Osteocyte (in vitro differentiated cells): ENCODE measurements around the gene RNF151. TPM values are rescaled to one million over a fixed set of nuclear protein-coding genes. Genes with fewer than 3 reads are reported as not detected.

Experiments used
- DNase-seq: peaks from one replicate; pipeline ENCODE4 v3.0.0; 2021; ENCODE audit warnings: mixed read lengths; ENCODE audit not compliant: unreplicated experiment; ENCODE audit errors: extremely low spot score
- H3K27ac Mint-ChIP-seq: one replicate; pipeline ENCODE4 v1.8.0; 2021; ENCODE audit warnings: mild to moderate bottlenecking, mixed read lengths; ENCODE audit not compliant: unreplicated experiment
- H3K27me3 Mint-ChIP-seq: one replicate; pipeline ENCODE4 v1.8.0; 2021; ENCODE audit warnings: mixed read lengths; ENCODE audit not compliant: unreplicated experiment
- H3K36me3 Mint-ChIP-seq: one replicate; pipeline ENCODE4 v1.8.0; 2021; ENCODE audit warnings: mixed read lengths; ENCODE audit not compliant: unreplicated experiment
- H3K4me1 Mint-ChIP-seq: one replicate; pipeline ENCODE4 v1.8.0; 2021; ENCODE audit warnings: mixed read lengths; ENCODE audit not compliant: unreplicated experiment
- H3K4me3 Mint-ChIP-seq: one replicate; pipeline ENCODE4 v1.8.0; 2021; ENCODE audit warnings: mild to moderate bottlenecking, moderate library complexity, mixed read lengths; ENCODE audit not compliant: unreplicated experiment
- H3K9me3 Mint-ChIP-seq: one replicate; pipeline ENCODE4 v1.8.0; 2021; ENCODE audit warnings: mixed read lengths; ENCODE audit not compliant: unreplicated experiment
- CTCF ChIP-seq: fragments of 200-600 bp; sonication (generic); IDR thresholded peaks from 2 replicates; pipeline ENCODE4 v1.5.0; 2021; ENCODE audit warnings: antibody characterized with exemption, mild to moderate bottlenecking, moderate library complexity
- total RNA-seq: library from RNA; stranded (reverse); gene quantifications from 2 replicates; pipeline ENCODE4 v1.2.1, GENCODE V29; 2021

Gene RNF151
- total RNA-seq, 1 donor from 2014 or later: 0.46 TPM

GRCh38 chr16:1985466-1986150 is 19.0 kb downstream of the RNF151 start:
- Mint-ChIP-seq H3K9me3 (no peaks in the 10 kb centered on the region), H3K36me3 (peaks cover 9% of the 10 kb centered on the region), H3K4me1 (peaks cover 14% of the 10 kb centered on the region), H3K4me3 (no peak overlapping the region), H3K27ac (no peak overlapping the region), H3K27me3 (peaks cover 15% of the 10 kb centered on the region)
- TF ChIP-seq CTCF: no peak
- no peak for DNase-seq

DNA sequence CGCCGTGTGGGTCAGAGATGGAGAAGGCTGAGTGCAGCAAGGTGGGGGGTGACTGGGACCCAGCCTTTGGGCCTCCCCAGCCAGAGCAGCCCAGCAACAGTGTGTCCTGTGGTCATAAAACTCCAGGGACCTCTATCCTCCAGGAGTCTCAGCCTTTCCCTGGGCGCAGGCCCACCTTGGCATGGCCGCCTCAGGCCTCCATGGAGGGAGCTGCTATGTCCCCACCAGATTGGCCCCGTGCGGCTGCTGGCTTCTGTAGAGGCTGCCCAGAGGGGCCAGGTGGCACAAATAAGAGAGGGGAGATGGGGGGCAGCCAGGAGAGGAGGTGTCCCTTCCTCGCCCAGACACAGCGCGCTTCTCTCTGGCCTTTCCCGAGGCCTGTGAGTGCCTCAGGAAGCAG is 20.5 kb downstream of the RNF151 start:
- Mint-ChIP-seq H3K4me3 (no peak overlapping the region), H3K4me1 (peaks cover 17% of the 10 kb centered on the region)

DNA sequence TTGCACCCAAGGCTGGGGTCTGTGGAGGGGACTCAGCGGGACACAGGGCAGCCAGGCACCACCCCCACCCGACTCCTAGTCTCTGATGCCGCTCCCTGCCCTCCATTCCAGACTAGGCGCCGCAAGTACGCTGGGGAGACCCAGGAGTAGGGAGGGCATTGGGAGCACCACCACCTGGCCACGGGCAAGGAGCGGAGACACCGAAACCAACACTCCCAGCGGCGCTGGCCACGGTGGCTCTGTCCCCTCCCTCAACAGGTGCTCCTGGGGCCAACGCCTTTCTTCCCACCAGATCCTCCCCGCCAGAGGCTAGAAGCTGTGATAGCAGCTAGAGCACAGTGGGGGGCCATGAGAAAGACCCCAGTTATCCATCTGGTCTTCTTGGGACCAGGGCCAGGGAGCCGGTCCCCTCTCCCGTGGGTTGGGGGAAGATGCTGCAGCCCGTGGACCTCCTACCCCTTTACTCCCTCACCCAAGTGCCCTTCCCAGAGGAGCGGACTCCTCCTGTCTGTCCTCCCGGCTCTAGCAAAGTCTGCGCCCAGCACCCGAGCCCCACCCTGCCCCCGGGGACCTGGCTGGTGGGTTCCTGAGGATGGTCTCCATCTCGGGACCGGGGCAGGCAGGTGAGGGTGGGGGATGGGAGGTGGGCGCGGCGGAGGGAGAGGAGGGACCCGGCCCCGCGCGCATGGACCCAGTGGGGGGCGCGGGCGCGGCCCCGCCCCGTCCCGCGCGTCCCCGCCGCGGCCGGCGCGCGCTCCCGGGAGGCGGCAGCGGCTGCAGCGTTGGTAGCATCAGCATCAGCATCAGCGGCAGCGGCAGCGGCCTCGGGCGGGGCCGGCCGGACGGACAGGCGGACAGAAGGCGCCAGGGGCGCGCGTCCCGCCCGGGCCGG is 22.8 kb downstream of the RNF151 start, which contains the start of gene SYNGR3:
Gene SYNGR3 (plus strand): TSS at position 762 of the 892 bp plus-strand sequence. CDS start 133 bp downstream, outside the sequence.
- peaks cover 10% of the 10 kb centered on the region for H3K27me3 Mint-ChIP-seq
- peaks cover 15% of the 10 kb centered on the region for H3K4me1 Mint-ChIP-seq
- peak within 1 kb of the TSS; percentile 14 for H3K4me3 Mint-ChIP-seq

More for the DNA sequence above, 20.5 kb downstream of the RNF151 start:
- DNase-seq: no peak
- no peak for TF ChIP-seq CTCF
- H3K27me3 Mint-ChIP-seq: peaks cover 10% of the 10 kb centered on the region
- no peak overlapping the region for H3K27ac Mint-ChIP-seq
- peaks cover 9% of the 10 kb centered on the region for H3K36me3 Mint-ChIP-seq
- no peaks in the 10 kb centered on the region for H3K9me3 Mint-ChIP-seq

DNA sequence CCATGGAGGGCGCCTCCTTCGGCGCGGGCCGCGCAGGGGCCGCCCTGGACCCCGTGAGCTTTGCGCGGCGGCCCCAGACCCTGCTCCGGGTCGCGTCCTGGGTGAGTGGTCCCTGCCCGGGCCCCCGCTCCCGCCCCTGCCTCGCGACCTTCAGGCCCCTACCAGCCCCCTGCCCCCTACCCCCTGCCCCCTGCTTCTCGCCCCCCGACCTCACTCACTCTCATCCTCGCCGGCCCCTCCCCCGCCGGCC is 23.4 kb downstream of the RNF151 start:
- no peaks in the 10 kb centered on the region for H3K9me3 Mint-ChIP-seq
- H3K27me3 Mint-ChIP-seq: peaks cover 10% of the 10 kb centered on the region
- peaks cover 9% of the 10 kb centered on the region for H3K4me1 Mint-ChIP-seq
- TF ChIP-seq CTCF: no peak
- H3K36me3 Mint-ChIP-seq: peaks cover 9% of the 10 kb centered on the region
- H3K4me3 Mint-ChIP-seq: no peak overlapping the region
- H3K27ac Mint-ChIP-seq: no peak overlapping the region
- no peak for DNase-seq

More for the DNA sequence above, 22.8 kb downstream of the RNF151 start, which contains the start of gene SYNGR3:
- no peak within 1 kb of the TSS for H3K27ac Mint-ChIP-seq
- H3K36me3 Mint-ChIP-seq: peaks cover 9% of the 10 kb centered on the region
- DNase-seq: no peak
- no peaks in the 10 kb centered on the region for H3K9me3 Mint-ChIP-seq
- no peak for TF ChIP-seq CTCF
